Activated B cell treated with CpG ODN at 0.5 μM for 24 hours (primary cell): ENCODE data around the gene CHD3. TPM values are rescaled to one million over a fixed set of nuclear protein-coding genes. Genes with fewer than 3 reads are reported as not detected.

Experiments
- ATAC-seq: fragments of 200-7000 bp; cut with Tn5 transposase; one replicate; pipeline ENCODE4 v1.10.0; 2021; ENCODE audit warnings: low read depth, mild to moderate bottlenecking, moderate library complexity
- CTCF ChIA-PET: fragments of 350-600 bp; sonication (Branson Sonifier 250); formaldehyde crosslinking; loops from one replicate; lab custom pipeline; 2021; ENCODE audit warnings: antibody characterized with exemption; lab: Charles Lee
- POLR2A ChIA-PET: fragments of 350-600 bp; sonication (Branson Sonifier 250); formaldehyde crosslinking; loops from one replicate; lab custom pipeline; 2021; ENCODE audit warnings: antibody characterized with exemption; lab: Charles Lee
- DNase-seq: peaks from one replicate; pipeline ENCODE4 v3.0.0; 2022
- H3K27ac Mint-ChIP-seq: one replicate; pipeline ENCODE4 v1.8.0; 2020; ENCODE audit warnings: mixed read lengths
- H3K27me3 Mint-ChIP-seq: one replicate; pipeline ENCODE4 v1.8.0; 2021; ENCODE audit warnings: mixed read lengths
- H3K36me3 Mint-ChIP-seq: one replicate; pipeline ENCODE4 v1.8.0; 2021; ENCODE audit warnings: low read depth, mixed read lengths
- H3K4me1 Mint-ChIP-seq: one replicate; pipeline ENCODE4 v1.8.0; 2021; ENCODE audit warnings: mixed read lengths
- H3K4me3 Mint-ChIP-seq: one replicate; pipeline ENCODE4 v1.8.0; 2020; ENCODE audit warnings: mild to moderate bottlenecking, mixed read lengths
- H3K9me3 Mint-ChIP-seq: one replicate; pipeline ENCODE4 v1.8.0; 2020; ENCODE audit warnings: mixed read lengths
- CTCF ChIP-seq: fragments of 200-600 bp; IDR thresholded peaks from one replicate; pipeline ENCODE4 v1.8.0; 2022; ENCODE audit warnings: antibody characterized with exemption, mild to moderate bottlenecking
- intact Hi-C: fragments of 100-400 bp; cut with micrococcal nuclease; formaldehyde crosslinking; loops from one replicate; pipeline ENCODE4 v1.15.1; 2024
- total RNA-seq: library from RNA; stranded (reverse); gene quantifications from 2 replicates; pipeline ENCODE4 v1.2.3, GENCODE V29; 2022

CHD3 gene
- total RNA-seq, 1 donor from 2014 or later, result 109 TPM

- intact Hi-C loops, result no loop called here
- H3K9me3 Mint-ChIP-seq, result no peaks in the 10 kb centered on the region
- H3K27me3 Mint-ChIP-seq, result no peaks in the 10 kb centered on the region
- H3K27ac Mint-ChIP-seq, result no peak overlapping the region
- no peaks in the 10 kb centered on the region for H3K4me1 Mint-ChIP-seq
- ChIA-PET POLR2A (no interaction called here), CTCF (interaction anchor here (1.2 kb wide), 1 partner anchor 111 kb away, joined by 3 read pairs; no protein-coding TSS in a partner anchor)
- peaks cover 84% of the 10 kb centered on the region for H3K36me3 Mint-ChIP-seq
- no peak for ATAC-seq
- no peak for TF ChIP-seq CTCF
- no peak overlapping the region for H3K4me3 Mint-ChIP-seq
- no peak for DNase-seq
Measured at GRCh38 chr17:7945651-7946050, 57.1 kb downstream of the CHD3 start.

GRCh38 chr17:7946441-7946840 lies 57.9 kb downstream of the CHD3 start:
- H3K36me3 Mint-ChIP-seq, result peaks cover 78% of the 10 kb centered on the region
- POLR2A ChIA-PET, result no interaction called here
- H3K27ac Mint-ChIP-seq, result no peak overlapping the region
- H3K27me3 Mint-ChIP-seq, result no peaks in the 10 kb centered on the region
- intact Hi-C loops, result no loop called here
- H3K4me3 Mint-ChIP-seq, result no peak overlapping the region
- ATAC-seq (no peak), DNase-seq (no peak)
- H3K4me1 Mint-ChIP-seq, result peaks cover 4% of the 10 kb centered on the region
- CTCF ChIA-PET, result no interaction called here
- H3K9me3 Mint-ChIP-seq, result no peaks in the 10 kb centered on the region
- no peak for TF ChIP-seq CTCF

DNA sequence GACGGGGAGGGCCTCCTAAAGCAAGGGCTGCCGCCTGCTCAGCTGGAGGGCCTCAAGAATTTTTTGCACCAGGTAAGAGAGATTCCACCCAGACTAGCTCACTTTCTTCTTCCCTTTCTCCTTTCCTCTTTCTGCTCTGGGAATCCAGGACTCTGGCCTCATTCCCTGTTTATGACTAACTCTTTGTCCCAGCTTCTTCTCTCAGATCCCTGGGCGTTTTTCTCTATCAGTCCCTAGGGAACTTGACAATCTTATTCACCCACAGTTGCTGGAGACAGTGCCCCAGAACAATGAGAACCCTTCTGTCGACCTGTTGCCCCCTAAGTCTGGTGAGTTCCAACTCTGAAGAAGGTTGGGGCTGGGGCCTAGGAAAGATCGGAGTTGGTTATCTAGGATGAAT lies 59.1 kb downstream of the CHD3 start:
- CTCF ChIA-PET, result no interaction called here
- peaks cover 70% of the 10 kb centered on the region for H3K36me3 Mint-ChIP-seq
- no peaks in the 10 kb centered on the region for H3K9me3 Mint-ChIP-seq
- H3K4me3 Mint-ChIP-seq, result no peak overlapping the region
- POLR2A ChIA-PET, result no interaction called here
- DNase-seq (no peak), ATAC-seq (no peak)
- H3K4me1 Mint-ChIP-seq, result peaks cover 10% of the 10 kb centered on the region
- no peaks in the 10 kb centered on the region for H3K27me3 Mint-ChIP-seq
- no peak overlapping the region for H3K27ac Mint-ChIP-seq
- intact Hi-C loops, result no loop called here
- no peak for TF ChIP-seq CTCF

DNA sequence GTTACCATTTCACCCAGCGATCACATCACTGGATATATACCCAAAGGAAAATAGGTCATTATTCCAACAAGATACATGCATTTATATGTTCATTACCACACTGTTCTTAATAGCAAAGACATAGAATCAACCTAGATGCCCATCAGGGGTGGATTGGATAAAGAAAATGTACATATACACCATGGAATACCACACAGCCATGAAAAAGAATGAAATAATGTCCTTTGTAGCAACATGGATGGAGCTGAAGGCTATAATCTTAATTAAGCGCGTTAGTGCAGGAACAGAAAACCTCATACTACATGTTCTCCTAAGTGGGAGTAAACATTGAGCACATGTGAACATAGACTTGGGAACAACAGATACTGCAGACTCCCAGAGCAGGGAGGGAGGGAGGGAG lies 62.0 kb downstream of the CHD3 start:
- POLR2A ChIA-PET, result interaction anchor here (0.7 kb wide), 1 partner anchor 74 kb away, joined by 6 read pairs; no protein-coding TSS in a partner anchor

More for the DNA sequence above, 62.0 kb downstream of the CHD3 start:
- no peak overlapping the region for H3K4me3 Mint-ChIP-seq
- intact Hi-C loops, result loop anchor here (2.0 kb wide), 1 partner anchor 18 kb away; the partner anchor contains the start of gene CNTROB
- H3K27ac Mint-ChIP-seq, result no peak overlapping the region
- CTCF ChIA-PET, result no interaction called here
- H3K9me3 Mint-ChIP-seq, result no peaks in the 10 kb centered on the region
- no peaks in the 10 kb centered on the region for H3K27me3 Mint-ChIP-seq
- H3K36me3 Mint-ChIP-seq, result peaks cover 45% of the 10 kb centered on the region
- H3K4me1 Mint-ChIP-seq, result peaks cover 10% of the 10 kb centered on the region
- DNase-seq (no peak), ATAC-seq (no peak)
- TF ChIP-seq CTCF, result no peak
